HG03520 (cell line): ENCODE results near the gene DYNLT4.
"Not testable (repeated sequence)": the region's sequence is repeated elsewhere in the genome, so short reads cannot be mapped to it uniquely, and the experiment has no call there.

Experiments used
- ATAC-seq: cut with Tn5 transposase; IDR thresholded peaks from one replicate; pipeline ENCODE4 v1.9.1; 2021; ENCODE audit warnings: mild to moderate bottlenecking, moderate library complexity; ENCODE audit not compliant: unreplicated experiment

DYNLT4 gene

GRCh38 chr1:44766421-44766820 is 40.7 kb downstream of the DYNLT4 start:
- not testable (repeated sequence) for ATAC-seq

GRCh38 chr1:44760876-44761275 is 46.3 kb downstream of the DYNLT4 start:
- ATAC-seq, result no peak

DNA sequence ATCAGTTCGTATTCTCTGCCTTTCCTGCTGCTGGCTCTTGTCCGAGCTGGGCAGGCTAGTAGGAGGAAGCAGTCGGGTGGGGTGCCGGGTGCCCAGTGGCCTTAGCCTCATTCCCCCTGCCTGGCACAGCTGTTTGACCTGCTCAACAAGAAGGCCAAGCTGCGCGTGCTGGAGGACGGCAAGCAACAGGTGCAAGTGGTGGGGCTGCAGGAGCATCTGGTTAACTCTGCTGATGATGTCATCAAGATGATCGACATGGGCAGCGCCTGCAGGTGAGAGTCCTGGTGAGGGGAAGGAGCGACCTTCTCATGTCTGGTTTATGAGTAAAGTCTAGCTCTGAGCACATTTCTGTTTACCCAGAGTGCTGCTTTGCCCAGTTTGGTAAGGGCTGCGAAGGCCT is 48.1 kb downstream of the DYNLT4 start:
- no peak for ATAC-seq

DNA sequence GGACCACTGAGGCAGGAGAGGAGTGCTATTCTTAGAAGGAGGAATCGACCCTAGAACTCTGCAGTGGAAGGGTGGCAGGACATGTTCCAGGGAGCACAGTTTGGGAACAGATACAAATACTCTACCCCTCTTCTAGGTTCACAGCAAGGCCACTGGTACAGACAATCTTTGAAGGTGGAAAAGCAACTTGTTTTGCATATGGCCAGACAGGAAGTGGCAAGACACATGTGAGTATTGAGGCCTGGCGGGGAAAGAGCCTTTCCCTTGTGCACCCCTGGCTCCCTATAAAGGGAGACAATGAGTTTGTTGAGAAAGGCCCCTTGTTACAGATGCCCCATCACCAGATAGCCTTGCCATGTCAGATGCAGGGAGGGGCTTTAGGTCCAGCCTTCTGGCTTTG is 49.7 kb downstream of the DYNLT4 start:
- ATAC-seq, result no peak
